SK-N-SH (cell line): ENCODE measurements around the gene USP46. TPM values are rescaled to one million over a fixed set of nuclear protein-coding genes. Genes with fewer than 3 reads are reported as not detected.

ENCODE experiments used
- CTCF ChIA-PET: fragments of 300-600, 350-600 bp; formaldehyde crosslinking; extraction: SDS; loops from one replicate; lab custom pipeline; 2021; lab: Yijun Ruan, JAX
- POLR2A ChIA-PET: fragments of 350-600 bp; sonication (Branson Sonifier 250); formaldehyde crosslinking; extraction: SDS; loops from one replicate; lab custom pipeline; 2020; ENCODE audit warnings: antibody characterized with exemption, inconsistent platforms; lab: Yijun Ruan, JAX
- DNase-seq: peaks from one replicate; pipeline ENCODE4 v3.0.0; 2012
- H2AFZ ChIP-seq: fragments of 200-600 bp; sonication (generic); 2 replicates; pipeline ENCODE4 v1.8.1; 2016; ENCODE audit warnings: antibody characterized with exemption, mild to moderate bottlenecking, low read depth
- H3F3A ChIP-seq: fragments of 200-600 bp; sonication (generic); replicated peaks from 2 replicates; pipeline ENCODE3; 2016; ENCODE audit warnings: antibody characterized with exemption, mild to moderate bottlenecking; ENCODE audit not compliant: insufficient read depth
- H3K27ac ChIP-seq, 2 experiments: fragments of 200-500 bp in 1 of 2; fragments of 200-600 bp in 1 of 2; sonication (Bioruptor generic) in 1 of 2; sonication (generic), shearing (Covaris generic) in 1 of 2; 2 replicates each; pipeline versions ENCODE4 v1.5.1 to v1.6.1; 2014 to 2016; ENCODE audit warnings: low read depth in 2 of 2, inconsistent platforms in 1 of 2, low read length in 1 of 2, mild to moderate bottlenecking in 1 of 2, mixed read lengths in 1 of 2
- H3K27me3 ChIP-seq: fragments of 200-600 bp; sonication (generic), shearing (Covaris generic); 2 replicates; pipeline ENCODE4 v1.6.1; 2016; ENCODE audit warnings: mixed run types; ENCODE audit not compliant: insufficient read depth
- H3K36me3 ChIP-seq, 2 experiments: fragments of 200-500 bp in 1 of 2; fragments of 200-600 bp in 1 of 2; sonication (Bioruptor generic) in 1 of 2; sonication (generic) in 1 of 2; replicated peaks in 1 of 2; 2 replicates each; pipeline versions ENCODE3 to v1.5.1; 2014 to 2016; ENCODE audit warnings: low read length in 1 of 2, mild to moderate bottlenecking in 1 of 2; ENCODE audit not compliant: insufficient read depth in 2 of 2, control insufficient read depth in 1 of 2
- H3K4me1 ChIP-seq, 2 experiments: fragments of 200-500 bp in 1 of 2; fragments of 200-600 bp in 1 of 2; sonication (Bioruptor generic) in 1 of 2; sonication (generic), shearing (Covaris generic) in 1 of 2; 2 replicates each; pipeline versions ENCODE4 v1.5.1 to v1.6.1; 2014 to 2016; ENCODE audit warnings: low read depth in 1 of 2, low read length in 1 of 2, mixed run types in 1 of 2; ENCODE audit not compliant: insufficient read depth in 2 of 2, control insufficient read depth in 1 of 2
- H3K4me2 ChIP-seq: fragments of 200-600 bp; sonication (generic), shearing (Covaris generic); 2 replicates; pipeline ENCODE4 v1.6.1; 2017; ENCODE audit warnings: mixed run types
- H3K4me3 ChIP-seq, 2 experiments: fragments of 200-500 bp in 1 of 2; fragments of 200-600 bp in 1 of 2; sonication (Bioruptor generic) in 1 of 2; sonication (generic), shearing (Covaris generic) in 1 of 2; 2 replicates each; pipeline versions ENCODE4 v1.5.1 to v1.8.1; 2014 to 2016; ENCODE audit warnings: low read depth in 2 of 2, inconsistent platforms in 1 of 2, low read length in 1 of 2, mild to moderate bottlenecking in 1 of 2, mixed read lengths in 1 of 2, moderate library complexity in 1 of 2
- H3K79me2 ChIP-seq: fragments of 200-600 bp; sonication (generic); 2 replicates; pipeline ENCODE4 v1.8.1; 2017; ENCODE audit warnings: mild to moderate bottlenecking; ENCODE audit not compliant: insufficient read depth
- H3K9ac ChIP-seq: fragments of 200-600 bp; sonication (generic); 2 replicates; pipeline ENCODE4 v1.6.1; 2017; ENCODE audit warnings: mixed run types
- H3K9me2 ChIP-seq: fragments of 200-600 bp; sonication (generic); 2 replicates; pipeline ENCODE4 v1.6.1; 2017; ENCODE audit warnings: mixed run types
- H3K9me3 ChIP-seq: fragments of 200-600 bp; sonication (generic); 2 replicates; pipeline ENCODE4 v1.6.1; 2017; ENCODE audit warnings: mixed run types, mild to moderate bottlenecking, moderate library complexity
- H4K20me1 ChIP-seq: fragments of 200-600 bp; sonication (generic); 2 replicates; pipeline ENCODE4 v1.6.1; 2017; ENCODE audit warnings: mild to moderate bottlenecking, mixed run types; ENCODE audit not compliant: insufficient read depth
- CTCF ChIP-seq: fragments of 200-600 bp; sonication (generic); IDR thresholded peaks from 2 replicates; pipeline ENCODE4 v1.6.1; 2017; ENCODE audit warnings: antibody characterized with exemption, mild to moderate bottlenecking, moderate library complexity
- ELF1 ChIP-seq: IDR thresholded peaks from 2 replicates; pipeline ENCODE4 v1.4.0; 2012
- EP300 ChIP-seq, 2 experiments: IDR thresholded peaks; 2 replicates each; pipeline versions ENCODE4 v1.4.0 to v1.6.1; 2012; ENCODE audit warnings: borderline replicate concordance in 1 of 2, low read depth in 1 of 2, low read length in 1 of 2
- EZH2phosphoT487 ChIP-seq: fragments of 200-600 bp; sonication (generic); IDR thresholded peaks from 2 replicates; pipeline ENCODE4 v1.6.1; 2017; ENCODE audit warnings: low read depth, mixed run types, mild to moderate bottlenecking, antibody characterized with exemption, moderate library complexity, borderline replicate concordance
- FOXJ3 ChIP-seq: sonication (generic); formaldehyde crosslinking; IDR thresholded peaks from 2 replicates; pipeline ENCODE4 v1.5.1; 2020; ENCODE audit warnings: mild to moderate bottlenecking, missing genetic modification reagents
- GABPA ChIP-seq: IDR thresholded peaks from 2 replicates; pipeline ENCODE4 v1.4.0; 2012; ENCODE audit warnings: low read depth, mild to moderate bottlenecking
- MAX ChIP-seq: IDR thresholded peaks from 2 replicates; pipeline ENCODE4 v1.4.0; 2012; ENCODE audit warnings: low read depth
- MEF2A ChIP-seq: IDR thresholded peaks from 2 replicates; pipeline ENCODE4 v1.4.0; 2012; ENCODE audit warnings: low read depth, borderline replicate concordance
- MXI1 ChIP-seq: IDR thresholded peaks from 2 replicates; pipeline ENCODE4 v1.6.1; 2012; ENCODE audit warnings: mild to moderate bottlenecking, low read depth, low read length, improper control_type of control experiment
- NRF1 ChIP-seq: IDR thresholded peaks from 2 replicates; pipeline ENCODE4 v1.6.1; 2012; ENCODE audit warnings: low read depth, mild to moderate bottlenecking, low read length
- PBX3 ChIP-seq: IDR thresholded peaks from 2 replicates; pipeline ENCODE4; 2012
- RAD21 ChIP-seq: IDR thresholded peaks from 2 replicates; pipeline ENCODE4 v1.6.1; 2012; ENCODE audit warnings: mild to moderate bottlenecking, low read length
- RCOR1 ChIP-seq: fragments of 150-350 bp; IDR thresholded peaks from 2 replicates; pipeline ENCODE4 v1.6.1; 2017; ENCODE audit warnings: antibody characterized with exemption, low read length
- RFX5 ChIP-seq: IDR thresholded peaks from 2 replicates; pipeline ENCODE4 v1.6.1; 2012; ENCODE audit warnings: mild to moderate bottlenecking, improper control_type of control experiment, low read length
- SIN3A ChIP-seq: IDR thresholded peaks from 2 replicates; pipeline ENCODE4 v1.6.1; 2012; ENCODE audit warnings: low read depth, mild to moderate bottlenecking, low read length, moderate library complexity, borderline replicate concordance
- SMC3 ChIP-seq: IDR thresholded peaks from 2 replicates; pipeline ENCODE4 v1.6.1; 2012; ENCODE audit warnings: low read depth, low read length, improper control_type of control experiment
- USF2 ChIP-seq: fragments of 150-350 bp; IDR thresholded peaks from 2 replicates; pipeline ENCODE4 v1.6.1; 2017; ENCODE audit warnings: antibody characterized with exemption, low read length, low read depth, borderline replicate concordance
- YY1 ChIP-seq: IDR thresholded peaks from 2 replicates; pipeline ENCODE4 v1.4.0; 2012; ENCODE audit warnings: low read depth, mild to moderate bottlenecking
- ZBTB33 ChIP-seq: IDR thresholded peaks from 2 replicates; pipeline ENCODE4 v1.4.0; 2012; ENCODE audit warnings: low read depth, borderline replicate concordance
- WGBS: methylation state at CpG from one replicate; pipeline ENCODE4 v1.1.6; 2017; ENCODE audit warnings: low lambda C conversion rate; 5-methylcytosine and 5-hydroxymethylcytosine counted together
- polyA plus RNA-seq, 3 experiments: library from polyadenylated mRNA; depleted of rRNA; stranded (reverse); fragments of >200 nt; gene quantifications; 2 replicates each; pipeline ENCODE4 v1.2.3, GENCODE V29; 2012

The USP46 gene
- polyA plus RNA-seq, 1 of the 3 experiments (the other 2 are of a cell fraction), result 4.5 TPM

- H3K9ac ChIP-seq, result no peak overlapping the region
- no peak overlapping the region for H2AFZ ChIP-seq
- no peak for DNase-seq
- ChIA-PET POLR2A (no interaction called here), CTCF (interaction anchor here (1.2 kb wide), 2 partner anchors 20 to 144 kb away, joined by 3 read pairs; no protein-coding TSS in a partner anchor)
- H3K9me2 ChIP-seq, result no peaks in the 10 kb centered on the region
- H3K27me3 ChIP-seq, result 0 out of 2 replicates have a peak, but pooled peaks cover 7% of the 10 kb centered on the region
- no peak overlapping the region for H3K4me2 ChIP-seq
- H3K9me3 ChIP-seq, result peaks cover 9% of the 10 kb centered on the region
- no peak for TF ChIP-seq MXI1
- no peak overlapping the region for H3K27ac ChIP-seq
- no peaks in the 10 kb centered on the region for H4K20me1 ChIP-seq
- no peaks in the 10 kb centered on the region for H3K36me3 ChIP-seq
- no peaks in the 10 kb centered on the region for H3K79me2 ChIP-seq
- H3K4me1 ChIP-seq, result no peaks in the 10 kb centered on the region
- no peaks in the 10 kb centered on the region for H3F3A ChIP-seq
- no peak overlapping the region for H3K4me3 ChIP-seq
Measured at GRCh38 chr4:52689096-52689495, 30.0 kb upstream of the USP46 start.

- WGBS, result 11% methylated on average over 1 of the region's 3 CpGs
- Histone ChIP-seq H3K9me2 (no peaks in the 10 kb centered on the region), H3K4me2 (no peak overlapping the region), H3K27ac (no peak overlapping the region), H3K27me3 (0 out of 2 replicates have a peak, but pooled peaks cover 7% of the 10 kb centered on the region), H3F3A (no peaks in the 10 kb centered on the region), H3K9me3 (no peaks in the 10 kb centered on the region; the same call in 1 of the 2 replicates), H3K79me2 (no peaks in the 10 kb centered on the region), H4K20me1 (no peaks in the 10 kb centered on the region), H3K4me1 (no peaks in the 10 kb centered on the region), H3K9ac (no peak overlapping the region), H3K4me3 (no peak overlapping the region), H2AFZ (no peak overlapping the region), H3K36me3 (no peaks in the 10 kb centered on the region)
- ChIA-PET CTCF (no interaction called here), POLR2A (no interaction called here)
- TF ChIP-seq FOXJ3 (CRISPR knock-in tag), result no peak
- TF ChIP-seq RFX5, result no peak
- TF ChIP-seq SIN3A, result no peak
- TF ChIP-seq ZBTB33, result no peak
- no peak for TF ChIP-seq YY1
- TF ChIP-seq MAX, result no peak
- no peak for TF ChIP-seq CTCF
- no peak for TF ChIP-seq EZH2phosphoT487
- no peak for TF ChIP-seq SMC3
- no peak for TF ChIP-seq MEF2A
- no peak for TF ChIP-seq NRF1
- no peak for TF ChIP-seq ELF1
- TF ChIP-seq USF2, result no peak
- TF ChIP-seq RCOR1, result no peak
- TF ChIP-seq MXI1, result no peak
- TF ChIP-seq RAD21, result no peak
- TF ChIP-seq PBX3, result no peak
- TF ChIP-seq GABPA, result no peak
- TF ChIP-seq EP300 (IDR thresholded peaks at IDR 0.05; ENCODE audit: borderline replicate concordance in 1 of 2, low read depth in 1 of 2, low read length in 1 of 2), result no peak
- no peak for DNase-seq
Measured at GRCh38 chr4:52687696-52688095, 28.6 kb upstream of the USP46 start.
